GM19240 (cell line): ENCODE results near the gene ITGB7.

Experiments used
- DNase-seq: peaks from one replicate; pipeline ENCODE4 v3.0.0; 2011; ENCODE audit warnings: low spot score; ENCODE audit not compliant: insufficient read length

ITGB7 gene

DNA sequence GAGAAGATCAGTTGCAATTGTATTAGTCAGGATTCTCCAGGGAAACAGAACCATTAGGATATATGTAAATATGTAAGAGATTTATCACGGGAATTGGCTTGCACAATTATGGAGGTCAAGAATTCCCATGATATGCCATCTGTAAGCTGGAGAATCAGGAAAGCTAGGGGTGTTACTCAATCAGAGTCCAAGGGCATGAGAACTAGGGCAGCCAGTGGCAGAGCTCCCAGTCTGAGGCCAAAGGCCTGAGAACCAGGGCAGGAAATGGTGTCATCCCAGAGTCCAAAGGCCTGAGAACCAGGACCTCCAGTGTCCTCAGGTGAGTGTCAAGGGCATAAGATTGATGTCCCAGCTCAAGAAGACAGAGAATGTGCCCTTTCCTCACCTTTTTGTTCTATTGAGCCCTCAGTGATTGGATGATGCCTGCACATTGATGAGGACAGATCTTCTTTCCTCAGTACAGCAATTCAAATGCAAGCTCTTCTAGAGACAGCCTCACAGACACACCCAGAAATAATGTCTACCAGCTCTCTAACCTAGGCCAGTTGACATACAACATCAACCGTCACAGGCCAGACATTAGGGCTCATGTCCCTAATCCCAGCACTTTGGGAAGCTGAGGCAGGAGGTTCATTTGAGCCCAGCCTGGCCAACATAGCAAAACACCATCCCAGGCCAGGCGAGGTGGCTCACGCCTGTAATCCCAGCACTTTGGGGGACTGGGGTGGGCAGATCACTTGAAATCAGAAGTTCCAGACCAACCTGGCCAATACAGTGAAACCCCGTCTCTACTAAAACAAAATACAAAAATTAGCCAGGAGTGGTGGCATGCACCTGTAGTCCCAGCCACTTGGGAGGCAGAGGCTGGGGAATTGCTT is 61.4 kb downstream of the ITGB7 start:
- DNase-seq = no peak

DNA sequence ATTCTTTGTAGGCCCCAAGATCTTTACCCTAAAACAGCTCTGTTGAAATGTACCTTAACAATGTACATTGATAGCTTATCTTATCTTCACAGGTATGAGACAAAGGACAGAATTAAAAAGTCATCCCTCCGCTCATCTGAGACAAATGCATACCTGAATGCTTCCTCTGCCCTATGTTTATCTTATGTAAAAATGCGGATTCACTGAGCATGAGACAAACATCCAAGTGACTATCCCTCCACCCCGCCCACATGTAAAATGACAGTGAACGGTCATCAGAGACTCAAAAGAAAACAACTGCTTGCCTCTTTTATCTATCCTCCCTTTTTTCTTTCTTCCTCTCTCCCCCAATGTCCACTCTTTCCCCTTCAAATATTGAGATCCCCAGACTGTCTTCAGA is 63.7 kb downstream of the ITGB7 start:
- DNase-seq = no peak
